Uterus (tissue), 2 donors: ENCODE results near the gene RANBP3.

Experiments
- CTCF ChIP-seq, 4 experiments: fragments of 200-600 bp in 2 of 4; fragments of 450-650 bp in 2 of 4; sonication (generic) in 2 of 4; IDR thresholded peaks; one replicate each; pipeline ENCODE4 v1.5.1; 2016 to 2019; ENCODE audit warnings: antibody characterized with exemption in 4 of 4, mild to moderate bottlenecking in 2 of 4, moderate library complexity in 1 of 4
- POLR2A ChIP-seq, 2 donors: fragments of 450-650 bp; IDR thresholded peaks; one replicate each; pipeline ENCODE4 v1.6.1; 2016; ENCODE audit warnings: antibody characterized with exemption in 2 of 2, mild to moderate bottlenecking in 1 of 2, moderate library complexity in 1 of 2

- TF ChIP-seq CTCF (IDR thresholded peaks at IDR 0.05), result no peak
- TF ChIP-seq POLR2A (IDR thresholded peaks at IDR 0.05), result no peak
Observed at GRCh38 chr19:5959260-5960004, 18.5 kb downstream of the RANBP3 start.
